HCT116 (cell line): Measurements from ENCODE around the gene SLC2A2.

Experiments
- CTCF ChIP-seq, 3 experiments: fragments of 200-600 bp in 1 of 3; sonication (generic) in 1 of 3; IDR thresholded peaks in 2 of 3; conservative IDR thresholded peaks in 1 of 3; 2 replicates each; pipeline ENCODE4 v1.5.1; 2012 to 2017; ENCODE audit warnings: low read depth in 2 of 3, low read length in 2 of 3, antibody characterized with exemption in 1 of 3, borderline replicate concordance in 1 of 3, control low read depth in 1 of 3, mild to moderate bottlenecking in 1 of 3, mixed read lengths in 1 of 3, mixed run types in 1 of 3, moderate library complexity in 1 of 3; ENCODE audit not compliant: insufficient read depth in 1 of 3
- ELF1 ChIP-seq: IDR thresholded peaks from 2 replicates; pipeline ENCODE4 v1.6.1; 2012; ENCODE audit warnings: low read depth, borderline replicate concordance
- EZH2 ChIP-seq: fragments of 200-600 bp; sonication (generic); IDR thresholded peaks from 2 replicates; pipeline ENCODE4 v1.6.1; 2017; ENCODE audit warnings: antibody characterized with exemption, mixed run types
- JUND ChIP-seq: IDR thresholded peaks from 2 replicates; pipeline ENCODE4 v1.6.1; 2012
- POLR2A ChIP-seq: IDR thresholded peaks from 2 replicates; pipeline ENCODE4 v1.7.0; 2011; ENCODE audit warnings: borderline replicate concordance; ENCODE audit not compliant: insufficient read depth, insufficient read length; ENCODE audit errors: extremely low read depth
- POLR2AphosphoS5 ChIP-seq: IDR thresholded peaks from 2 replicates; pipeline ENCODE4 v1.6.1; 2011; ENCODE audit warnings: mild to moderate bottlenecking, low read depth, low read length, moderate library complexity
- SIN3A ChIP-seq: IDR thresholded peaks from 2 replicates; pipeline ENCODE4 v1.6.1; 2012; ENCODE audit warnings: low read depth

GRCh38 chr3:171066206-171066605, 39.7 kb upstream of the SLC2A2 start:
- TF ChIP-seq CTCF (IDR thresholded peaks at IDR 0.05 in 2 of 3, conservative IDR thresholded peaks at IDR 0.05 in 1 of 3; ENCODE audit: borderline replicate concordance in 1 of 3, insufficient read depth in 1 of 3, low read depth in 2 of 3, low read length in 2 of 3) = no peak
- no peak for TF ChIP-seq EZH2
- TF ChIP-seq JUND = no peak
- TF ChIP-seq POLR2AphosphoS5 = no peak
- no peak for TF ChIP-seq SIN3A
- TF ChIP-seq ELF1 = no peak
- no peak for TF ChIP-seq POLR2A
